Gastroesophageal sphincter (tissue), 4 donors: ENCODE data around the gene ZBTB47. TPM values are rescaled to one million over a fixed set of nuclear protein-coding genes. Genes with fewer than 3 reads are reported as not detected.

ENCODE experiments used
- ATAC-seq: fragments of 150-250 bp; one replicate; pipeline ENCODE4 v1.9.1; 2016; ENCODE audit warnings: mild to moderate bottlenecking, moderate library complexity
- H3K27ac ChIP-seq, 4 donors: fragments of 200-600 bp; sonication (generic) in 3 of 4; 1 replicate in 3 of 4; 2 replicates in 1 of 4; pipeline ENCODE4 v1.5.1; 2016 to 2019
- H3K27me3 ChIP-seq: fragments of 200-600 bp; sonication (generic); one replicate; pipeline ENCODE4 v1.5.1; 2019
- H3K36me3 ChIP-seq, 2 donors: fragments of 200-600 bp; sonication (generic); one replicate each; pipeline ENCODE4 v1.5.1; 2019; ENCODE audit warnings: control low read depth in 1 of 2
- H3K4me1 ChIP-seq, 3 donors: fragments of 200-600 bp; sonication (generic); 1 replicate in 2 of 3; 2 replicates in 1 of 3; pipeline ENCODE4 v1.5.1; 2016 to 2019; ENCODE audit warnings: control low read depth in 2 of 3
- H3K4me3 ChIP-seq, 2 donors: fragments of 200-600 bp; sonication (generic); one replicate each; pipeline ENCODE4 v1.5.1; 2019; ENCODE audit warnings: mild to moderate bottlenecking in 1 of 2, moderate library complexity in 1 of 2
- H3K9me3 ChIP-seq, 3 donors: fragments of 200-600 bp; sonication (generic); one replicate each; pipeline ENCODE4 v1.5.1; 2017 to 2019; ENCODE audit warnings: control low read depth in 2 of 3
- EP300 ChIP-seq: sonication (generic); formaldehyde crosslinking; IDR thresholded peaks from one replicate; pipeline ENCODE4 v1.6.1; 2017; ENCODE audit warnings: antibody characterized with exemption, mild to moderate bottlenecking
- POLR2A ChIP-seq, 2 donors: fragments of 450-650 bp; IDR thresholded peaks; one replicate each; pipeline ENCODE4 v1.6.1; 2017; ENCODE audit warnings: antibody characterized with exemption in 2 of 2, mild to moderate bottlenecking in 2 of 2, moderate library complexity in 1 of 2
- POLR2AphosphoS5 ChIP-seq: sonication (generic); formaldehyde crosslinking; IDR thresholded peaks from one replicate; pipeline ENCODE4 v1.6.1; 2017; ENCODE audit warnings: antibody characterized with exemption
- WGBS, 2 donors: methylation state at CpG; one replicate each; pipeline ENCODE4 v1.1.5; 2018; ENCODE audit warnings: low coverage in 1 of 2; 5-methylcytosine and 5-hydroxymethylcytosine counted together
- total RNA-seq, 4 donors: library from RNA; depleted of rRNA; stranded (reverse); fragments of >200 nt; gene quantifications; one replicate each; pipeline ENCODE4 v1.1.0, GENCODE V29; 2016
- TF ChIP-seq, protein P1 (sequence below), 4 experiments: fragments of 200-600 bp in 2 of 4; fragments of 450-650 bp in 2 of 4; sonication (generic) in 1 of 4; IDR thresholded peaks; one replicate each; pipeline ENCODE4 v1.5.1; 2017 to 2019; ENCODE audit warnings: antibody characterized with exemption in 4 of 4, mild to moderate bottlenecking in 2 of 4, moderate library complexity in 2 of 4

ZBTB47 gene
- total RNA-seq, 4 donors from 2014 or later, result 86.8 to 152 (median 110) TPM

DNA sequence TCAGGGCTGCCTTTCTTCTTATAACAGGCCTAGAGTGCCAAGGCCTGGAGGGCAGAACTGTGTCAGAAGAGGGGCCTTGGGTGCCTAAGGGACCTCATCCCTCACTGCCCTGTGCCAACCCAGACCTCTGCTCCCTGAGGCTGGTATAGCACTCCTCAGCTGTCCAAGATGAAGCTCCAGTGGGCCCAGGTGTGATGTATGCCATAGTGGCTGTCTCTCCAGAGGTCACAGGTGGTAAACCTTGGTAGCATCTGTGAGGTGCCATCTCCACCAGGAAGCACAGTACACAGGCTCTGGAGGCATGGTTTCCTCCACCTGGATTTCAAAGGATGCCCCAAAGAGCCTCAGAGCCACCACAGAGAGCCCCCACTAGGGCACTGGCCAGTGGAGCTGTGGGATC, 19.6 kb downstream of the ZBTB47 start:
- ATAC-seq, result no peak
- Histone ChIP-seq H3K36me3 (no peaks in the 10 kb centered on the region), H3K9me3 (peaks cover 0 to 8% (median 0%) of the 10 kb centered on the region in 3 donors), H3K4me1 (peaks cover 0 to 6% (median 0%) of the 10 kb centered on the region in 3 donors), H3K27ac (no peak overlapping the region), H3K4me3 (no peak overlapping the region), H3K27me3 (no peaks in the 10 kb centered on the region)
- TF ChIP-seq, protein P1, sequence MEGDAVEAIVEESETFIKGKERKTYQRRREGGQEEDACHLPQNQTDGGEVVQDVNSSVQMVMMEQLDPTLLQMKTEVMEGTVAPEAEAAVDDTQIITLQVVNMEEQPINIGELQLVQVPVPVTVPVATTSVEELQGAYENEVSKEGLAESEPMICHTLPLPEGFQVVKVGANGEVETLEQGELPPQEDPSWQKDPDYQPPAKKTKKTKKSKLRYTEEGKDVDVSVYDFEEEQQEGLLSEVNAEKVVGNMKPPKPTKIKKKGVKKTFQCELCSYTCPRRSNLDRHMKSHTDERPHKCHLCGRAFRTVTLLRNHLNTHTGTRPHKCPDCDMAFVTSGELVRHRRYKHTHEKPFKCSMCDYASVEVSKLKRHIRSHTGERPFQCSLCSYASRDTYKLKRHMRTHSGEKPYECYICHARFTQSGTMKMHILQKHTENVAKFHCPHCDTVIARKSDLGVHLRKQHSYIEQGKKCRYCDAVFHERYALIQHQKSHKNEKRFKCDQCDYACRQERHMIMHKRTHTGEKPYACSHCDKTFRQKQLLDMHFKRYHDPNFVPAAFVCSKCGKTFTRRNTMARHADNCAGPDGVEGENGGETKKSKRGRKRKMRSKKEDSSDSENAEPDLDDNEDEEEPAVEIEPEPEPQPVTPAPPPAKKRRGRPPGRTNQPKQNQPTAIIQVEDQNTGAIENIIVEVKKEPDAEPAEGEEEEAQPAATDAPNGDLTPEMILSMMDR (IDR thresholded peaks at IDR 0.05), result no peak
- no peak for TF ChIP-seq POLR2AphosphoS5
- TF ChIP-seq POLR2A (IDR thresholded peaks at IDR 0.05), result no peak
- TF ChIP-seq EP300, result no peak

DNA sequence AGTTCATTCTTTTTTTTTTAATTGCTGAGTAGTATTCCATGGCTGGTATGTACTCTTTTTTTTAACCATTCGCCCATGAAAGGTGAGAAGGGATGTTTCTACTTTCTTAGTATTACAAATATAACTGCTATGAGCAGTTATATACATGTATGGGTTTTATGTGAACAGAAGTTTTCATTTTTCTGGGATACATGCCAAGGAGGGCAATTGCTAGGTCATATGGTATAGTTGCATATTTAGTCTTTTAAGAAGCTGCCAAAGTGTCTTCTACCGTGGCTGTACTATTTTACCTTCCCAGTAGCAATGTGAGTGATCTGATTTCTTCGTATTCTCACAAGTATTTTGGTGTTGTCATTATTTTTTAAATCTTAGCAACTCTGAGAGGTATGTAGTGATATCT, 20.6 kb downstream of the ZBTB47 start:
- ATAC-seq, result no peak
- H3K27ac ChIP-seq, result no peak overlapping the region
- no peak for TF ChIP-seq EP300
- TF ChIP-seq, protein P1 (IDR thresholded peaks at IDR 0.05), result no peak
- TF ChIP-seq POLR2A (IDR thresholded peaks at IDR 0.05), result no peak
- no peak for TF ChIP-seq POLR2AphosphoS5

DNA sequence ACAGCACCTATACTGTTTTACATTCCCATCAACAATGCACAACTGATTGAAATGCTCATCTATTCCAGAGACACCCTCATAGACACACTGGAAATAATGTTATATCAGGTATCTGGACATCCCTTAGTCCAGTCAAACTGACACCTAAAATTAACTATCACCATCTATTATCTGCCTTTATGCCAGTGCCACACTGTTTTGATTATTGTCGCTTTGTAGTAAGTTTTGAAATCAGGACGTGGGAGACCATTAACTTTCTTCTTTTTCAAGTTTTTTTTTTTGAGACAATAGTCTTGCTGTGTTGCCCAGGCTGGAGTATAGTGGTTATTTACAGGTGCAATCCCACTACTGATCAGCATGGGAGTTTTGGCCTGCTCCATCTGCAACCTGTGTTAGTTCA, 22.4 kb downstream of the ZBTB47 start:
- WGBS, 2 donors, result 100% methylated on average over 2 of the region's 2 CpGs; no CpG with 5 or more reads in 1 of the 2 donors
- TF ChIP-seq POLR2AphosphoS5, result no peak
- no peak for TF ChIP-seq POLR2A (IDR thresholded peaks at IDR 0.05)
- no peak for TF ChIP-seq EP300
- TF ChIP-seq, protein P1 (IDR thresholded peaks at IDR 0.05), result no peak

More for the DNA sequence above, 20.6 kb downstream of the ZBTB47 start:
- Histone ChIP-seq H3K36me3 (no peaks in the 10 kb centered on the region), H3K9me3 (peaks cover 0 to 14% (median 0%) of the 10 kb centered on the region in 3 donors), H3K4me1 (no peaks in the 10 kb centered on the region), H3K27me3 (no peaks in the 10 kb centered on the region), H3K4me3 (no peak overlapping the region)
- 47 to 65% methylated on average over 3 of the region's 3 CpGs for WGBS, 2 donors

DNA sequence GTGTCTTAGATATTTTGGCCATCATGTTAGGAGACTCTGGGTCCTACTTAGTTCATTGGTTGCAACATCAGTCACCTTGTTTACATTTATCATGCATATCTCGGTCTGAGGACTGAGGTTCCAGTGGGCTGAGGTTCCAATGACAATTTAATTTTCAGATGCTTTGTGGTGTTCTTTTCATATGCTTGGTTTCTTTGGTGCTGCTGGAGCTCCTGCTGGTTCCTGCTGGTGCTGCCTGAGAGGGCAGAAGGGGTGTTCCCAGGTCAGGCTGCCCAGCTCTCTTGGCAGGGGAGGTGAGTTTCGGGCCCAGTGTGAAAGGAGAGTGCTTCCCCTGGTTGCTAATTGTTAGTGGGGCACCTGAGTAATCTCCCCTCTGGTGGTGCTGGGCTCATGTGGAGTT, 24.9 kb downstream of the ZBTB47 start:
- no peaks in the 10 kb centered on the region for H3K36me3 ChIP-seq
- peaks cover 0 to 4% (median 0%) of the 10 kb centered on the region in 3 donors for H3K4me1 ChIP-seq
- TF ChIP-seq, protein P1 (IDR thresholded peaks at IDR 0.05), result no peak
- TF ChIP-seq POLR2AphosphoS5 (no peak), EP300 (no peak), POLR2A (IDR thresholded peaks at IDR 0.05) (no peak)
- peaks cover 0 to 14% (median 0%) of the 10 kb centered on the region in 3 donors for H3K9me3 ChIP-seq
- no peak for ATAC-seq
- no peaks in the 10 kb centered on the region for H3K27me3 ChIP-seq
- 43 to 86% methylated on average over 1 of the region's 2 CpGs for WGBS, 2 donors
- no peak overlapping the region for H3K27ac ChIP-seq
- no peak overlapping the region for H3K4me3 ChIP-seq

More for the DNA sequence above, 22.4 kb downstream of the ZBTB47 start:
- H3K4me1 ChIP-seq, result no peaks in the 10 kb centered on the region
- ATAC-seq, result no peak
- H3K9me3 ChIP-seq, result peaks cover 0 to 14% (median 0%) of the 10 kb centered on the region in 3 donors
- H3K4me3 ChIP-seq, result no peak overlapping the region
- H3K27ac ChIP-seq, result no peak overlapping the region
- no peaks in the 10 kb centered on the region for H3K27me3 ChIP-seq
- no peaks in the 10 kb centered on the region for H3K36me3 ChIP-seq

DNA sequence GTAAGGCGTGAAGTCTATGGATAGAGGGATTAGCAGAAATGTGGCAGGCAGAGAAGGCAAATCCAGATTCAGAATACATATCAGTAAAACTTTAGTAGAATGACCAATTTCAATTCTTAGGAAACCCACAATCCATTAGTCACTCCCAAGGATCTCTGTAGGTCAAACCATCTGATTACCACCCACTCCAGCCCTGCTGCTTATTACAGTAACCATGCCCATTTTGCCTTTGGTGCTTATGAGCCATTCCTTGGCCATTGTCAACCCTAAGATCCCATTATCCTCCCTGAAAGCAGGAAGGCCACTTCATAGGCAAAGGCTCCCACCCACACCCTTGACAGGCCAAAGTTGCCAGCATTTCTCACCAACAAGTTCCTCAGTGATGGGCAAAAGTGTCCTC, 26.8 kb downstream of the ZBTB47 start:
- Histone ChIP-seq H3K4me3 (no peak overlapping the region), H3K9me3 (peaks cover 0 to 14% (median 0%) of the 10 kb centered on the region in 3 donors), H3K27me3 (peaks cover 3% of the 10 kb centered on the region), H3K36me3 (no peaks in the 10 kb centered on the region), H3K27ac (no peak overlapping the region), H3K4me1 (peaks cover 0 to 22% (median 8%) of the 10 kb centered on the region in 3 donors)
- 100% methylated on average over 1 of the region's 1 CpG; no CpG with 5 or more reads in 1 of the 2 donors for WGBS, 2 donors
- no peak for ATAC-seq
- no peak for TF ChIP-seq POLR2AphosphoS5
